SK-N-DZ (cell line): ENCODE measurements around the gene TAGLN.
"Not testable (repeated sequence)": the region's sequence is repeated elsewhere in the genome, so short reads cannot be mapped to it uniquely, and the experiment has no call there.

Experiments used
- DNase-seq: peaks from one replicate; pipeline ENCODE4 v3.0.0-alpha.2; 2015; ENCODE audit warnings: low spot score

Gene TAGLN

GRCh38 chr11:117180661-117181585 is 18.2 kb upstream of the TAGLN start:
- no peak for DNase-seq

- no peak for DNase-seq
These were observed 17.3 kb upstream of the TAGLN start for GRCh38 chr11:117181586-117182550.

- no peak for DNase-seq
These were observed 16.6 kb upstream of the TAGLN start for GRCh38 chr11:117182551-117182935.

DNA sequence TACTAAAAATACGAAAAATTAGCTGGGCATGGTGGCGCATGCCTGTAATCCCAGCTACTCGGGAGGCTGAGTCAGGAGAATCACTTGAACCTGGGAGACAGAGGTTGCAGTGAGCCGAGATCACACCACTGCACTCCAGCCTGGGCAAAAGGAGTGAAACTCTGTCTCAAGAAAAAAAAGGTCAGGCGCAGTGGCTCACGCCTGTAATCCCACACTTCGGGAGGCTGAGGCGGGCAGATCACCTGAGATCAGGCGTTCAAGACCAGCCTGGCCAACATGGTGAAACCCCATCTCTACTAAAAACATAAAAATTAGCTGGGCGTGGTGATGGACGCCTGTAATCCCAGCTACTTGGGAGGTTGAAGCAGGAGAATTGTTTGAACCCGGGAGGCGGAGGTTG is 16.0 kb upstream of the TAGLN start:
- DNase-seq: not testable (repeated sequence)

- DNase-seq: no peak
These were observed 15.3 kb upstream of the TAGLN start for GRCh38 chr11:117183724-117184349.

DNA sequence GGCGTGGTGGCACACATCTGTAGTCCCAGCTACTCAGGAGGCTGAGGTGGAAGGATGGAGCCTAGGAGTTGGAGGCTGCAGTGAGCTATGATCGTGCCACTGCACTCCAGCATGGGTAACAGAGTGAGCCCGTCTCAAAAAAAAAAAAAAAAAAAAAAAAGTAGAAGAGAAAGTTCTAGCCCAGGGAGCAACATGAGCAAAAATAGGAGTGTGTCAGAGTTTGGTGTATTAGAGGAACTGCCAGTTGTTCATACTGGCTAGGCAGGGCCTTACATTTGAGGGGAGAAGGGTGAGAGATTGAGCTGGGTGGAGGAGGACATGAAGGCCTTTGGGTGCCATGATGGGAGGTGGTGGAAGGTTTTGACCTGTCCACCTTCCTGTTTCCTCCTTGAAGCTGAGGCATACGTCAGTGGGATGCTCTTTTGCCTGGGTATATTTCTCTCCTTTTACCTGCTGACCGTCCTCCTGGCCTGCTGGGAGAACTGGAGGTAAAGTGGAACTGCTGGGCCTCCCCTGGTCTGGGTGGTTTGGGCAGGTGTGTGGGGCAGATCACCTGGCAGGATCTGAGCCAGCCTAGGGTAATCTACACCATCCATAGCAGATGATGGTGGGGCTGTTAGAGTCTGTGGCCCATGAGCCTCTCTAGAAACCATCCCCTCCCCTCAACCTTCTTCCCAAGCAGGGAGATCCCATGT is 13.3 kb upstream of the TAGLN start:
- no peak for DNase-seq

- no peak for DNase-seq
These were observed 12.8 kb upstream of the TAGLN start for GRCh38 chr11:117186431-117186761.

DNA sequence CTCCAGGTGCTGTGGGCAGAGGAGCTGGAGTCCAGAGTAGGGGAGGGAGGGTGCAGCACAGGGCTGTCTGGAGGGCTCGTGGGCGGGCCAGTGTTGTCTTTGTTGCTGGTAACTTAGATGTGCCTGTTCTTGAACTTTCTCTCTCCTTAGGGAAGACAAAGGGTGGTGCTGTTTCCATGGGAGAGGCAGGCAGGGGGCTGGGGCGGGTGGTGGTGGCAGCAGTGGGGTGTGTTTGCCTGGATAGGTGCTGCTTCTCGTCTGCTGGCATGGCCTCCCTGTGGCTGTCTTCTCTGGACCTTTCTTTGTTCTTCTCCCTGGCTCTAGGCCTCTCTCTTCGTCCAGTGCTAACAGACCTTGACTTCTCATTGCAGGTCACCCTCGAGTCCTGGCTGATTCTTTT is 12.2 kb upstream of the TAGLN start:
- no peak for DNase-seq

GRCh38 chr11:117187428-117187798 is 11.8 kb upstream of the TAGLN start:
- DNase-seq: no peak

GRCh38 chr11:117187799-117188481 is 11.2 kb upstream of the TAGLN start:
- no peak for DNase-seq

DNA sequence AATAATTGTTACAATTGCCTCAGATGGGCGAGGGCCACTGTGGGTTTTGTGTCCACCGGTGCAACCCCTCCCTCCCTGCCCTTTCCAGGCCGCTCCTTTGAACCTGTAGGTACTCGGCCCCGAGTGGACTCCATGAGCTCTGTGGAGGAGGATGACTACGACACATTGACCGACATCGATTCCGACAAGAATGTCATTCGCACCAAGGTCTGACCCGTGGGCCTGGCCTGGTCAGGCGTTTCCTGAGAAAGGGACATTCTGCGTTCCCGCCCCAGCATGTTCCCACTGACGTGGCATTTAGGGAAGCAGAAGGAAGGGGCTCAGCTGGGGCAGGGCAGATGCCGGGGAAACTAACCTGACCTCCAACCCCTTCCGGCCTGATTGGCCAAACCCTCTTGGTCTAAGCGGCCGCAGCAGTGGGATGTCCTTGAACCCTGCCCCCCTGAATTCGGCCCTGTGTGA is 10.5 kb upstream of the TAGLN start:
- DNase-seq: no peak

DNA sequence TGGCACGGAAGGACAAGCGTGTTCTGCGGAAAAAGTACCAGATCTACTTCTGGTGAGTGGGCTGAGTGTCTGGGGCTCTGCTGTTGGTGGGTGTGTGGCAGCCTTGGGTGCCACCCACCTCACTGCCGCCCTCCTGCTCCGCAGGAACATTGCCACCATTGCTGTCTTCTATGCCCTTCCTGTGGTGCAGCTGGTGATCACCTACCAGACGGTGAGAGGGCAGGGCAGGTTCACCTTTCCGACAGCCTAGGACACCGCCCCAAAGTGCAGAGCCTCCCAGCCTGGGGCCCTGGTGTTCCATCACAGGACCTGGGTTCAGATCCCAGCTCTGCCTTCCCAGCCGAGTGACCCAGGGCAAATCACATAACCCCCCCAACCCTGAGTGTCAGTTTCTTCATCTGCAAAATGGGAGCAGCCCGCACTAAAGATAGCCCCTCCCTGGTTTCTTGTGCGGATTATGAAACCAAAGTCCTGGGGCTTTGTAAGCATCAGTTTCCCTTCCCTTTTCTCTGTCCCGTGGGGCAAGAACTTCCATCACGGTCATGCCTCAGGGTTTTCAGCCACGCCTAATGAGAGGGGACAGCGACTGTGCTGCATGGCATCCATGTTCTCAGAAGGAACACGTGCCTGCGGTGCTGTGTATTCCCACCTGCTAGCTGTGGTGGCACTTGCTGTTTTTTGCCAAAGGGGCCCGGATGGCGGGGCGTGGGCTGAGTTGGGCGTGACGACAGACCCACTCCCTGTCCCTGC is 9.8 kb upstream of the TAGLN start:
- DNase-seq: no peak

DNA sequence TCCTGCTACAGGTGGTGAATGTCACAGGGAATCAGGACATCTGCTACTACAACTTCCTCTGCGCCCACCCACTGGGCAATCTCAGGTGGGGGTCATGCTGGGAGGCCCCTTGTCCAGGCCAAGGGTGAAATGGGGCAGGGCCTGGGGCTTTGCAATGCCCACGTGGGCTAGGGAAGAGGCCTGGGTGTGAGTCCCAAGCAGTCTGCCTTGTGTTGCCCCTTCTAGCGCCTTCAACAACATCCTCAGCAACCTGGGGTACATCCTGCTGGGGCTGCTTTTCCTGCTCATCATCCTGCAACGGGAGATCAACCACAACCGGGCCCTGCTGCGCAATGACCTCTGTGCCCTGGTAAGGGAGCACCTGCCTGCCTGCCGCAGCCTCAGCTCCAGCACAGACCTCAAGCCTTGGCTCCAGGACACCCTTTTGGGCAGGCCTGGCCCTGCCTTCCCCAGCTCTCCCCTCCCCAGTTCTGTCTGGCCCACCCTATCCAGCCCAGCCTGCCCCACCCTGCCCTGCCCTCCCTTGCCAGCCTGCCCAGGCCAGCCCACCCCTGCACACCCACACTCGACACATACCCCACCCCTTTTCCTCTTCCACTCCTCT is 9.1 kb upstream of the TAGLN start:
- DNase-seq: no peak

- DNase-seq: no peak
These were observed 7.3 kb upstream of the TAGLN start for GRCh38 chr11:117191680-117192400.

DNA sequence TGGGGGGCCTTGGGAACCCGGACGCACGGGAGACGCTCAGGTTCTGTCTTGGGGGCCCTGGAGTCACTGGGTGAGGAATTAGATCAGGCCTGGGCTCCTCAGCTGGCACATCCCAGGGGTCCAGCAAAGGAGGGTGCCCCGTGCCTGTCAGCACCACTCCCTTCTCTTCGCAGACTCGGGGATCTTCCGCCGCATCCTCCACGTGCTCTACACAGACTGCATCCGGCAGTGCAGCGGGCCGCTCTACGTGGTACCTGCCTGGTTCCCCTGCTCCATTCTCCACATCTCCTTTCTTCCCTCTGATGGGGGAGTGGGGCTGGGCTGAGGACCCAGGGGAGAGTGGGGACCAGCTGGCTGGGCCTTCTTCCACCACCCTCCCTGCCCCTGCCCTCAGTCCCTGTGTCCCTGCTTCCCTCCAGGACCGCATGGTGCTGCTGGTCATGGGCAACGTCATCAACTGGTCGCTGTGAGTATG is 6.7 kb upstream of the TAGLN start:
- no peak for DNase-seq

GRCh38 chr11:117193130-117194020 is 5.8 kb upstream of the TAGLN start:
- no peak for DNase-seq

DNA sequence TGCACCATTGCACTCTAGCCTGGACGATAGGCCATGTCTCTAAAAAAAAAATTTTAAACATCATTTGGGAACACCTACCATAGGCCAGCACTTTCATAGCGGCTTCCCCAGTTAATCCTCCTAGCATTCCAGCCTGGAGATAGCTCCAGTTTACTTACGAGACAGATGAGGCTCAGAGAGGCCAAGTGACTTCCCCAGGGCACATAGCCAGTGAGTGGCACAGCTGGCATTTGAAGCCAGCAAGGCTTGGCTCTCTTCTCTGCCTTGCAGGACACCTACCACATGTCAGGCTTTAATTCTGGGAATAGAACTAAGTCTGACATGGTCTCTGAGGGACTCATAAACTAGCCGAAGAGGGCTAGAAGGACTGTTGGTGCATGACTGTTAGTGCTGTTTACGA is 4.9 kb upstream of the TAGLN start:
- no peak for DNase-seq

DNA sequence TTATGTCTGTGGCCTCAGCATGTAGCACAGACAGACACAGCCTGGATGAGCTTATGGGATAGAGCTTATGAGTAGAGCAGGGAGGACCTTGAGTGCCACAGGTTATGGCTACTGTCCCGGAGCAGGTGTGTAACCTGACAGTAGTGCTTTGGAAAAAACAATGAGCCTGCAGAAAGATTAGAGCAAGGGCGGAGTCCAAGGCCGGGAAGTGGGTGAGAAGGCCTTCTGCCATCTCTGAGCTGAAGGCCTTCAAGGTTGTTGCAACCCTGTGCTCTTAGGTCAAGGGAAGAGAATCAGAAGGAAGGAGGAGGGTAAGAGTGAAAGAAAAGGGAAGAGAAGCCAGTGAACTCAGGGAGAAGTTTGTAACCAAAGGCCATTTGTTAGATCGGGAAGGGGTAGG is 3.9 kb upstream of the TAGLN start:
- no peak for DNase-seq
